NT2/D1 (cell line): Measurements from ENCODE around the gene PLPPR1.

Experiments used
- DNase-seq: peaks from one replicate; pipeline ENCODE4 v3.0.0-alpha.2; 2011; ENCODE audit warnings: low read depth, low spot score
- H3K27me3 ChIP-seq: 2 replicates; pipeline ENCODE4 v1.6.0; 2011; ENCODE audit warnings: mild to moderate bottlenecking; ENCODE audit not compliant: insufficient read length, insufficient read depth
- H3K36me3 ChIP-seq: 2 replicates; pipeline ENCODE4 v1.6.1; 2011; ENCODE audit warnings: mild to moderate bottlenecking, low read length, mixed read lengths; ENCODE audit not compliant: insufficient read depth, insufficient read length
- H3K4me1 ChIP-seq: 2 replicates; pipeline ENCODE4 v1.5.1; 2011; ENCODE audit not compliant: insufficient read depth, insufficient read length
- H3K4me3 ChIP-seq: 2 replicates; pipeline ENCODE4 v1.5.1; 2011; ENCODE audit warnings: low read depth; ENCODE audit not compliant: insufficient read length
- H3K9ac ChIP-seq: 2 replicates; pipeline ENCODE4 v1.6.0; 2011; ENCODE audit warnings: low read depth; ENCODE audit not compliant: insufficient read length
- H3K9me3 ChIP-seq: 2 replicates; pipeline ENCODE4 v1.5.1; 2011; ENCODE audit warnings: mild to moderate bottlenecking, low read length; ENCODE audit not compliant: insufficient read depth
- SUZ12 ChIP-seq: IDR thresholded peaks from 2 replicates; pipeline ENCODE4 v1.6.1; 2011; ENCODE audit not compliant: insufficient read length, insufficient read depth; ENCODE audit errors: extremely low read depth
- YY1 ChIP-seq: IDR thresholded peaks from 2 replicates; pipeline ENCODE4 v1.6.1; 2011; ENCODE audit not compliant: insufficient read length, insufficient read depth
- ZNF274 ChIP-seq: IDR thresholded peaks from 2 replicates; pipeline ENCODE4 v1.6.1; 2011; ENCODE audit warnings: mild to moderate bottlenecking, low read depth, low read length

Gene PLPPR1

DNA sequence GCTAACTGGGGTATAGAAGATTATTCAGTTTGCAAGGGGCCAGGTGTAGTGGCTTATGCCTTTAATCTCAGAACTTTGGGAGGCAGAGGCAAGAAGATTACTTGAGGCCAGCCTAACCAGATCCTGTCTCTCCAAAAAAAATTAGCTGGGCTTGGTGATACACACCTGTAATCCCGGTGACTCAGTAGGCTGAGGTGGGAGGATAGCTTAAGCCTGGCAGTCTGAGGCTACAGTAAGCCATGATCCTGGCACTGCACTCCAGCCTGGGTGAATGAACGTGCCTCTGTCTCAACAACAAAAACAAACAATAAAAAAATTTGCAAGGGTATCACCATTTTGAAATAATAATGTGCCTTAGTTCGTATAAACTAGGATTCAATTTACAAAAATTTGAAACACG, 305.0 kb downstream of the PLPPR1 start:
- Histone ChIP-seq H3K27me3 (no peaks in the 10 kb centered on the region), H3K4me1 (no peaks in the 10 kb centered on the region), H3K36me3 (no peaks in the 10 kb centered on the region), H3K9ac (no peak overlapping the region), H3K4me3 (no peak overlapping the region), H3K9me3 (no peaks in the 10 kb centered on the region)
- DNase-seq = no peak
- no peak for TF ChIP-seq SUZ12

DNA sequence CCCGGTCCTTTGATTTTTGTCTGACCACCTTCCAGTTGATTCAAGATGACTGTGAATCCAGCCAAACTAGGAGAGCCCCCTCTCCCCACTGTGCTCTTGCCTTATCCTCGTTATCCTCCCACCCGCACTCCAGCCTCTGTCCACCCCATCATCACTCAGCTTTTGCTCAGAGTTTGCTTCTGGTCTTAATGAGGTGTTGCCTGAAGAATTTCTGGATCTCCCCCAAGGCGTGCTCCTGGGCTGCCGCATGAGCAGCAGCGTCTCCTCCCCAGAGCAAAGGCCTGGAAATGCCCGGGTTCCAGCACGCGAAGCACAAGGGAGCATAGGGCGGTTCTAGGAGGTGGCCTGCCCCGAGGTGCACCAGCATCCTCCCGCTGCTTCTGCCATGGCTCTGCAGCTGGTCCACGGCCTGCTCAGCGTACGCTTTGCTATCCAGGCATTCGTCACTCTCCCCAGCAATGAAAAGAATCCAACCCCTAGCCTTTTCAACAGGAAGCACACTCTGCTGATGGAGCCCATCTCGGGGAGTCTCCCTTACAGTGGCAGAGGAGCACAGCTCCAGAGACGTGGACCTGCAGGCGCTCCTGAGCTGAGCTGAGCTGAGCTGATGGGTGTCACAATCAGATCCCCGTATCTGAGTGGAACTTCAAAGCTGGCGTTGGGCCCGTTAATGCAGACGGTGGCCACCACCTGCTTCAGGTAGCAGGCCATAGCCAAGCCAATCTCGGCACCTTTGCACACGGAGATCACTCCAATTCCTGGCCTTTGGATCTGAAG, 305.6 kb downstream of the PLPPR1 start:
- Histone ChIP-seq H3K36me3 (no peaks in the 10 kb centered on the region), H3K27me3 (no peaks in the 10 kb centered on the region), H3K4me1 (no peaks in the 10 kb centered on the region), H3K4me3 (no peak overlapping the region), H3K9ac (no peak overlapping the region), H3K9me3 (no peaks in the 10 kb centered on the region)
- DNase-seq = no peak
- TF ChIP-seq ZNF274 = no peak
- no peak for TF ChIP-seq YY1

DNA sequence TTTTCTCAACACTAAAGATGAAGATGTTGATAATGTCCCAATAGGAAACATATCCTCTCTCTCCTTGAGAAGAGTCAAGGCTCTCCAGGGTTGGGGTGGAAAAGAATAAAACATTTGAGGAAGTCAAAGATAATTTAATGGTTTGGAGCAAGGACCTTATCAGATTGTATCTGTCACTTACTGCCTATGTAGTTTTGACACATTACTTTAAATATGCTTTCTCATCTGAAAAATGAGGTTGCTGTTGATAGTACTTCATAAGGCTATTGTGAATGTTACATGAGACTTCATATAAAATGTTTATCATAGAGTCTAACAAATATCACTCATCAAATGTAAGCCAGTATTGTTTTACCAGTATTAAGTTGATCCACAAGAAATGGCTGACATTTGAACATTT, 307.6 kb downstream of the PLPPR1 start:
- H3K4me3 ChIP-seq = no peak overlapping the region
- H3K27me3 ChIP-seq = no peaks in the 10 kb centered on the region

DNA sequence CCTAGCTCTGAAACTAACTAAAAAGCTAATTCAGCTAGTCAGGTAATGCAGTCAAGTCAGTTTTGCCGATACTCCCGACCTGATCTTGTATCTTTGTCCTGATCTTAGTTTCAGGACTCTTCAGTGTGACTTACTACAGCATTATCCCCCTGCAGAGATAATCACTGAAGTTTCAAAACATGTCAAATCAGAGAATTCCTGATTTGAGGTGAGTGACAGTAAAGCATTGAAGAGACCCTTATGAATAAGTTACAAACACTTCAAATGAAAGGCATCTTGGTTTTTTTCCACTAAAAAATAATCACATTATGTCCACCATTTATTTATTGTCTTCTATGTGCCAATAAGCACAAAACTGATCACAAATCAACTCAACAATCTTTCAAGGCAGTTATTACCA, 308.7 kb downstream of the PLPPR1 start:
- no peaks in the 10 kb centered on the region for H3K9me3 ChIP-seq
- no peak overlapping the region for H3K9ac ChIP-seq
- H3K4me3 ChIP-seq = no peak overlapping the region
- DNase-seq = no peak
- no peaks in the 10 kb centered on the region for H3K27me3 ChIP-seq
- no peaks in the 10 kb centered on the region for H3K4me1 ChIP-seq
- TF ChIP-seq ZNF274 (no peak), YY1 (no peak), SUZ12 (no peak)
- H3K36me3 ChIP-seq = no peaks in the 10 kb centered on the region

More for the DNA sequence above, 307.6 kb downstream of the PLPPR1 start:
- Histone ChIP-seq H3K36me3 (no peaks in the 10 kb centered on the region), H3K4me1 (no peaks in the 10 kb centered on the region), H3K9ac (no peak overlapping the region), H3K9me3 (no peaks in the 10 kb centered on the region)
- TF ChIP-seq ZNF274 (no peak), YY1 (no peak), SUZ12 (no peak)
- DNase-seq = no peak

DNA sequence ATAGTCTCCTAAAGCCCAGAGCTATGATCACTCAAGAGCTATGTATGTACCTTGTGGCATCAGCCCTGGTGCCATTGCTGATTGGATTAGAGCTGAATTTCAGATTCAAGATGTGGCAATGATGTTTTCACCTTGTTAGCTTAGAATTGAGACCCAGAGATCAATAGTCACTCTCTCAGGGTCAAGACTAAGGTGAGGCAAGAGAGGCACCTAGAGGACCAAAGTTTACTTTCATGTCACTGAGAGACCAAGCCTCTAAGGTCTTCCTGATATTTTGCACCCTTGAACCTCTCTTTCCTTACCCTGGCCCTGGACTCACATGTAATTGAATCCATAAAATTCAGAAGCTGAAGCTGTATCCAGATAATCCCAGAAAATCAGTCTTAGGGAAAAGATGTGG, 313.4 kb downstream of the PLPPR1 start:
- DNase-seq = no peak
- no peaks in the 10 kb centered on the region for H3K9me3 ChIP-seq
- TF ChIP-seq YY1 (no peak), ZNF274 (no peak), SUZ12 (no peak)
- no peak overlapping the region for H3K9ac ChIP-seq
- no peaks in the 10 kb centered on the region for H3K36me3 ChIP-seq
- no peaks in the 10 kb centered on the region for H3K27me3 ChIP-seq
- no peak overlapping the region for H3K4me3 ChIP-seq
- H3K4me1 ChIP-seq = no peaks in the 10 kb centered on the region

DNA sequence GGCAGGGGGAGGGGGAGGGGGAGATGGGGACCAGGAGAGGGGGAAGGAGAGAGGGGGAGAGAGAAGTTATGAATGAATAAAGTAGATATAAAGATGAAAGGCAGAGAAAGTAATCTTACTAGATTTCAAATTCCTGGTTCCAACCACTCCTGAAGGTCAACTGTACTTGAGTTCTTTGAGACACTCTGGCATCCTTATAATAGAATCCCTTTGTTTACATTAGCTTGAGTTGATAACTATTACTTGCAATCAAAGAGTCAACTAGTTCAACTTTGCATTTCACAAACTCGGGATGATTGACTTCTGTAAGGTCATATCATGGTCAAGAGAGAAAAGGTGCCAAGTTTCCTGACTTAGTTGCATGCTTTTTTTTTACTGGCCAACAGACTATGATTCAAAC, 314.1 kb downstream of the PLPPR1 start:
- Histone ChIP-seq H3K27me3 (no peaks in the 10 kb centered on the region), H3K9me3 (no peaks in the 10 kb centered on the region), H3K9ac (no peak overlapping the region), H3K36me3 (no peaks in the 10 kb centered on the region), H3K4me3 (no peak overlapping the region), H3K4me1 (no peaks in the 10 kb centered on the region)
- TF ChIP-seq ZNF274 (no peak), SUZ12 (no peak), YY1 (no peak)
- DNase-seq = no peak

DNA sequence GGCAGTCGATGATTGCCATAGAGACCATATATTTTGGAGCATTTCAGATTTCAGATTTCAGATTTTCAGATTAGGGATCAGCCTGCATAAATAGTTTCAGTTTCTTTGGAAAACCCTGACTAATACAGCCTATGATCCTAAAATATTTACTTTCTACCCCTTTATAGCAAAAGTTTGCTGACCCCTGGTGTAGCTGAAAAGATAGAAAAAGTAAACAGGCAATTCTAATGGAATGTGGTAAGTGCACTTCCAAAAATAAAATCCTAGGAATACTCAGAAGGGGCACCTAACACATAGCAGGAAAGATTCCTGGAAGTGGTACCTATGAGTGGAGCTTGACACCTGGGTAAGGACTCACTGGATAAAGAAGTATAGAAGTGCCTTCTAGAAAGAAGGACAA, 321.8 kb downstream of the PLPPR1 start:
- Histone ChIP-seq H3K27me3 (no peaks in the 10 kb centered on the region), H3K9ac (no peak overlapping the region), H3K4me3 (no peak overlapping the region), H3K9me3 (no peaks in the 10 kb centered on the region), H3K36me3 (no peaks in the 10 kb centered on the region), H3K4me1 (no peaks in the 10 kb centered on the region)
- no peak for TF ChIP-seq ZNF274
- no peak for TF ChIP-seq SUZ12
- no peak for TF ChIP-seq YY1
- no peak for DNase-seq
